Subcutaneous abdominal adipose tissue (tissue), 5 donors: ENCODE measurements around the gene TMX4.

Source experiments
- H3K27ac ChIP-seq: one replicate; pipeline ENCODE4 v1.7.0; 2013; ENCODE audit warnings: low read depth, mild to moderate bottlenecking, inconsistent platforms, low read length, moderate library complexity
- H3K27me3 ChIP-seq, 5 donors: one replicate each; pipeline ENCODE4 v1.7.0; 2013; ENCODE audit warnings: low read length in 5 of 5, inconsistent platforms in 1 of 5; ENCODE audit not compliant: control insufficient read depth in 5 of 5, insufficient read depth in 4 of 5
- H3K36me3 ChIP-seq, 5 donors: one replicate each; pipeline ENCODE4 v1.7.0; 2013; ENCODE audit warnings: low read length in 5 of 5; ENCODE audit not compliant: control insufficient read depth in 5 of 5, insufficient read depth in 5 of 5
- H3K4me1 ChIP-seq, 5 donors: one replicate each; pipeline ENCODE4 v1.7.0; 2013; ENCODE audit warnings: low read length in 5 of 5, mild to moderate bottlenecking in 3 of 5, moderate library complexity in 1 of 5; ENCODE audit not compliant: control insufficient read depth in 5 of 5, insufficient read depth in 5 of 5
- H3K4me3 ChIP-seq, 5 donors: one replicate each; pipeline ENCODE4 v1.7.0; 2013; ENCODE audit warnings: low read length in 5 of 5, low read depth in 1 of 5
- H3K9ac ChIP-seq, 5 donors: one replicate each; pipeline ENCODE4 v1.7.0; 2013; ENCODE audit warnings: low read length in 5 of 5, mild to moderate bottlenecking in 4 of 5, moderate library complexity in 3 of 5
- H3K9me3 ChIP-seq, 5 donors: one replicate each; pipeline ENCODE4 v1.7.0; 2013; ENCODE audit warnings: low read length in 5 of 5; ENCODE audit not compliant: control insufficient read depth in 5 of 5
- donor health status: healthy.
- donor health status: healthy.
- donor health status: healthy.
- donor health status: healthy.
- donor health status: healthy.

The TMX4 gene

GRCh38 chr20:8020314-8021079, 936 bp upstream of the TMX4 start:
- no peaks in the 10 kb centered on the region for H3K9me3 ChIP-seq
- peaks cover 0 to 2% (median 0%) of the 10 kb centered on the region in 5 donors for H3K36me3 ChIP-seq
- peak overlapping the region in 2 of 5 donors; percentile 89 for H3K4me3 ChIP-seq
- no peak overlapping the region for H3K9ac ChIP-seq
- peak overlapping the region; percentile 89 for H3K27ac ChIP-seq
- H3K27me3 ChIP-seq = no peaks in the 10 kb centered on the region
- peaks cover 0 to 18% (median 14%) of the 10 kb centered on the region in 5 donors for H3K4me1 ChIP-seq

GRCh38 chr20:8019998-8020247, 362 bp upstream of the TMX4 start:
- Histone ChIP-seq H3K27ac (peak overlapping the region; percentile 89), H3K9ac (peak overlapping the region in 1 of 5 donors; percentile 88), H3K27me3 (no peaks in the 10 kb centered on the region), H3K36me3 (peaks cover 0 to 2% (median 0%) of the 10 kb centered on the region in 5 donors), H3K9me3 (no peaks in the 10 kb centered on the region), H3K4me3 (peak overlapping the region; percentile 65 to 89 (median 79)), H3K4me1 (peaks cover 0 to 18% (median 14%) of the 10 kb centered on the region in 5 donors)

GRCh38 chr20:8018958-8019245, 659 bp downstream of the TMX4 start:
- Histone ChIP-seq H3K4me3 (peak overlapping the region; percentile 77 to 89 (median 86)), H3K9me3 (no peaks in the 10 kb centered on the region), H3K27me3 (no peaks in the 10 kb centered on the region), H3K27ac (peak overlapping the region; percentile 89), H3K9ac (peak overlapping the region; percentile 75 to 90 (median 85)), H3K4me1 (peaks cover 0 to 18% (median 14%) of the 10 kb centered on the region in 5 donors), H3K36me3 (peaks cover 0 to 2% (median 0%) of the 10 kb centered on the region in 5 donors)

GRCh38 chr20:8012724-8013123, 6.8 kb downstream of the TMX4 start:
- H3K9ac ChIP-seq = no peak overlapping the region
- H3K36me3 ChIP-seq = peaks cover 0 to 8% (median 4%) of the 10 kb centered on the region in 5 donors
- no peaks in the 10 kb centered on the region for H3K9me3 ChIP-seq
- H3K27ac ChIP-seq = no peak overlapping the region
- no peak overlapping the region for H3K4me3 ChIP-seq
- H3K27me3 ChIP-seq = no peaks in the 10 kb centered on the region
- H3K4me1 ChIP-seq = peaks cover 0 to 2% (median 0%) of the 10 kb centered on the region in 5 donors

GRCh38 chr20:8008733-8009132, 10.8 kb downstream of the TMX4 start:
- Histone ChIP-seq H3K9ac (no peak overlapping the region), H3K4me1 (no peaks in the 10 kb centered on the region), H3K36me3 (peaks cover 0 to 15% (median 7%) of the 10 kb centered on the region in 5 donors), H3K27ac (no peak overlapping the region), H3K9me3 (no peaks in the 10 kb centered on the region), H3K27me3 (no peaks in the 10 kb centered on the region), H3K4me3 (no peak overlapping the region)

- Histone ChIP-seq H3K4me1 (no peaks in the 10 kb centered on the region), H3K27me3 (no peaks in the 10 kb centered on the region), H3K9me3 (no peaks in the 10 kb centered on the region), H3K27ac (no peak overlapping the region), H3K9ac (no peak overlapping the region), H3K4me3 (no peak overlapping the region), H3K36me3 (peaks cover 0 to 15% (median 11%) of the 10 kb centered on the region in 5 donors)
Observed at GRCh38 chr20:8007490-8007889, 12.1 kb downstream of the TMX4 start.

GRCh38 chr20:8005575-8006366, 13.8 kb downstream of the TMX4 start:
- Histone ChIP-seq H3K9ac (no peak overlapping the region), H3K4me1 (no peaks in the 10 kb centered on the region), H3K36me3 (peaks cover 0 to 17% (median 11%) of the 10 kb centered on the region in 5 donors)

GRCh38 chr20:8005033-8005432, 14.5 kb downstream of the TMX4 start:
- no peaks in the 10 kb centered on the region for H3K4me1 ChIP-seq
- H3K9me3 ChIP-seq = no peaks in the 10 kb centered on the region
- H3K9ac ChIP-seq = no peak overlapping the region
- H3K36me3 ChIP-seq = peaks cover 4 to 21% (median 15%) of the 10 kb centered on the region in 5 donors
- H3K27ac ChIP-seq = no peak overlapping the region
- no peaks in the 10 kb centered on the region for H3K27me3 ChIP-seq
- H3K4me3 ChIP-seq = no peak overlapping the region

More at GRCh38 chr20:8005575-8006366, 13.8 kb downstream of the TMX4 start:
- H3K27ac ChIP-seq = no peak overlapping the region
- H3K4me3 ChIP-seq = no peak overlapping the region
- H3K9me3 ChIP-seq = no peaks in the 10 kb centered on the region
- no peaks in the 10 kb centered on the region for H3K27me3 ChIP-seq

- Histone ChIP-seq H3K36me3 (peaks cover 14 to 35% (median 30%) of the 10 kb centered on the region in 5 donors), H3K9ac (no peak overlapping the region), H3K27me3 (no peaks in the 10 kb centered on the region), H3K4me3 (no peak overlapping the region), H3K4me1 (no peaks in the 10 kb centered on the region), H3K27ac (no peak overlapping the region), H3K9me3 (no peaks in the 10 kb centered on the region)
Observed at GRCh38 chr20:8002056-8002455, 17.5 kb downstream of the TMX4 start.

GRCh38 chr20:8000796-8001195, 18.8 kb downstream of the TMX4 start:
- Histone ChIP-seq H3K9me3 (no peaks in the 10 kb centered on the region), H3K4me3 (no peak overlapping the region), H3K27ac (no peak overlapping the region), H3K36me3 (peaks cover 22 to 44% (median 39%) of the 10 kb centered on the region in 5 donors), H3K27me3 (no peaks in the 10 kb centered on the region), H3K9ac (no peak overlapping the region), H3K4me1 (no peaks in the 10 kb centered on the region)
